Peyer's patch (tissue), 4 donors: ENCODE measurements around the gene PLIN4. TPM values are rescaled to one million over a fixed set of nuclear protein-coding genes. Genes with fewer than 3 reads are reported as not detected.
A peak's percentile ranks its signal among the peaks of the same experiment; 100 is the strongest.

Experiments
- DNase-seq, 3 donors: peaks; one replicate each; pipeline ENCODE4 v3.0.0-alpha.2; 2017 to 2019
- H3K27ac ChIP-seq, 4 donors: fragments of 200-600 bp; sonication (generic); one replicate each; pipeline ENCODE4 v1.5.1; 2016 to 2019
- H3K27me3 ChIP-seq, 2 donors: fragments of 200-600 bp; sonication (generic); one replicate each; pipeline ENCODE4 v1.5.1; 2019
- H3K36me3 ChIP-seq, 3 donors: fragments of 200-600 bp; sonication (generic); one replicate each; pipeline ENCODE4 v1.5.1; 2016 to 2019
- H3K4me1 ChIP-seq, 4 donors: fragments of 200-600 bp; sonication (generic); one replicate each; pipeline ENCODE4 v1.5.1; 2016 to 2019
- H3K4me3 ChIP-seq, 4 donors: fragments of 200-600 bp; sonication (generic); 1 replicate in 3 of 4; 2 replicates in 1 of 4; pipeline ENCODE4 v1.5.1; 2016 to 2019; ENCODE audit warnings: mild to moderate bottlenecking in 1 of 4
- H3K9me3 ChIP-seq, 4 donors: fragments of 200-600 bp; sonication (generic); one replicate each; pipeline ENCODE4 v1.5.1; 2016 to 2019; ENCODE audit warnings: mild to moderate bottlenecking in 1 of 4
- POLR2A ChIP-seq, 2 donors: fragments of 450-650 bp; IDR thresholded peaks; one replicate each; pipeline ENCODE4 v1.5.1; 2017; ENCODE audit warnings: antibody characterized with exemption in 2 of 2, mild to moderate bottlenecking in 2 of 2, moderate library complexity in 2 of 2
- total RNA-seq, 4 donors: library from RNA; depleted of rRNA; stranded (reverse); fragments of >200 nt; gene quantifications; one replicate each; pipeline ENCODE4 v1.1.0, GENCODE V29; 2016
- TF ChIP-seq, protein P1 (sequence below), 6 experiments: fragments of 450-650 bp in 4 of 6; fragments of 200-600 bp in 2 of 6; sonication (generic) in 1 of 6; IDR thresholded peaks; one replicate each; pipeline ENCODE4 v1.5.1; 2017 to 2019; ENCODE audit warnings: antibody characterized with exemption in 6 of 6, mild to moderate bottlenecking in 3 of 6, moderate library complexity in 1 of 6

The PLIN4 gene
- total RNA-seq, 4 donors from 2014 or later = 0.83 to 5.1 (median 2.3) TPM

DNA sequence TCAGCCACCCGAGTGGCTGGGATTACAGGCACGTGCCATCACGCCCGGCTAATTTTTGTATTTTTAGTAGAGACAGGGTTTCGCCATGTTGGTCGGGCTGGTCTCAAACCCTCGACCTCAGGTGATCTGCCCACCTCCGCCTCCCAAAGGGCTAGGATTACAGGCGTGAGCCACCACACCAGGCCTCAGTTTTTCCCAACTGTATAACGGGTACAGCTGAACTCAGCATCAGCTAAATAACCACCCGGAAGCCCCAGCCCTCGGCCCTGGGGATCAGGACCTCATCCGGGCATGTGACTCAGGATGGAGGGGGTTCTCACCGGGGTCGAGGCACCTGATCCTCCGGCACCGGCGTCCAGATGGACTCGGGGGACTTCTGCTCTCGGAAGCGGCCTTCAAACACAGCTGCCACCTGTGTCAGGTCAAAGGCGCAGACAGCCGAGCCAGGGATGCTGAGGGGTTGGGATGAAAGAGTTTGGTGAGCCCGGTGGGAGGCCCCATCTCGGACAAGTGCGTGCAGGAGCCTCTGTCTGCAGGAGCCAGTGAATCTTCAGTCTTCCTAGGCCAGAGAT lies 32.3 kb upstream of the PLIN4 start:
- no peak for TF ChIP-seq POLR2A (IDR thresholded peaks at IDR 0.05)
- TF ChIP-seq, protein P1, sequence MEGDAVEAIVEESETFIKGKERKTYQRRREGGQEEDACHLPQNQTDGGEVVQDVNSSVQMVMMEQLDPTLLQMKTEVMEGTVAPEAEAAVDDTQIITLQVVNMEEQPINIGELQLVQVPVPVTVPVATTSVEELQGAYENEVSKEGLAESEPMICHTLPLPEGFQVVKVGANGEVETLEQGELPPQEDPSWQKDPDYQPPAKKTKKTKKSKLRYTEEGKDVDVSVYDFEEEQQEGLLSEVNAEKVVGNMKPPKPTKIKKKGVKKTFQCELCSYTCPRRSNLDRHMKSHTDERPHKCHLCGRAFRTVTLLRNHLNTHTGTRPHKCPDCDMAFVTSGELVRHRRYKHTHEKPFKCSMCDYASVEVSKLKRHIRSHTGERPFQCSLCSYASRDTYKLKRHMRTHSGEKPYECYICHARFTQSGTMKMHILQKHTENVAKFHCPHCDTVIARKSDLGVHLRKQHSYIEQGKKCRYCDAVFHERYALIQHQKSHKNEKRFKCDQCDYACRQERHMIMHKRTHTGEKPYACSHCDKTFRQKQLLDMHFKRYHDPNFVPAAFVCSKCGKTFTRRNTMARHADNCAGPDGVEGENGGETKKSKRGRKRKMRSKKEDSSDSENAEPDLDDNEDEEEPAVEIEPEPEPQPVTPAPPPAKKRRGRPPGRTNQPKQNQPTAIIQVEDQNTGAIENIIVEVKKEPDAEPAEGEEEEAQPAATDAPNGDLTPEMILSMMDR (IDR thresholded peaks at IDR 0.05) = no peak

DNA sequence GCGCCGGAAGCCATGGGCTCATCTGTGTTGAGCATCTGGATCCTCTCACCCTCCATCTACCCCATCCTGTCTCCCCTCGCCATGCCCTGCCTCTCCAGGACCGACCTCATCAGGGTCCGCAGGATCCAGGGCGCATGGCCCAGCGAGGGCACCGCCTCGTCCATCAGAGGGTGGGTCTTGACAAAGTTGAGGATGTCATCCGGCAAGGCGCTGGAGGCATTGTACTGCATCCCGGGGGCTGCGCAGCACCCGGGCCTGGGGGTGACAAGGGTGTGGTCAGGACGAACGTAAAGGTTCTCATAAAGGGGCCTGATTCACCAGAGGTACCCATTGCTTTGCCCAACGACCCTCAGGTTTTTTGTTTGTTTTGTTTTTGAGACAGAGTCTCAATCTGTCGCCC lies 31.7 kb upstream of the PLIN4 start:
- TF ChIP-seq, protein P1 (IDR thresholded peaks at IDR 0.05) = no peak
- no peak for TF ChIP-seq POLR2A (IDR thresholded peaks at IDR 0.05)
- no peak for DNase-seq

More for the DNA sequence above, 32.3 kb upstream of the PLIN4 start:
- DNase-seq = no peak
- no peaks in the 10 kb centered on the region for H3K4me1 ChIP-seq
- H3K27me3 ChIP-seq = no peaks in the 10 kb centered on the region
- no peaks in the 10 kb centered on the region for H3K36me3 ChIP-seq
- no peak overlapping the region for H3K4me3 ChIP-seq
- H3K9me3 ChIP-seq = no peaks in the 10 kb centered on the region
- H3K27ac ChIP-seq = no peak overlapping the region

DNA sequence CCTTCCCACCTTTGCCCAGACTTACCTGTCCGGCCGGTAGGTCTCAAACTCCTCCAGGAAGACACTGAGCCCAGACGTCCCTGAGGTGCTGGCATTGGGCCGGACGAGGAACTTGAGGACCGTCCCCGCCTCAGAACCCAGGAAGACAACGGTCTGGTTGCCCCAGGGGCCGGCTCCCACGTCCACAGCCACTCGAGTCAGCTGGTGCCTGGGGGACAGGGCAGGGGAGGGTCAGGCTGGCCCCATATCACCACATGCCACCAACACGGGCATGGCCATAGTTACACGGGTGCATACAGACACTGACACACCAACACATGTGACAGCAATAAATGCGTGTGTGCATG lies 29.9 kb upstream of the PLIN4 start:
- Histone ChIP-seq H3K27ac (no peak overlapping the region), H3K27me3 (no peaks in the 10 kb centered on the region), H3K9me3 (no peaks in the 10 kb centered on the region), H3K4me1 (no peaks in the 10 kb centered on the region), H3K4me3 (no peak overlapping the region), H3K36me3 (no peaks in the 10 kb centered on the region)
- DNase-seq = no peak
- no peak for TF ChIP-seq POLR2A (IDR thresholded peaks at IDR 0.05)
- TF ChIP-seq, protein P1 (IDR thresholded peaks at IDR 0.05) = no peak

More for the DNA sequence above, 31.7 kb upstream of the PLIN4 start:
- Histone ChIP-seq H3K4me1 (no peaks in the 10 kb centered on the region), H3K27me3 (no peaks in the 10 kb centered on the region), H3K36me3 (no peaks in the 10 kb centered on the region), H3K4me3 (no peak overlapping the region), H3K9me3 (no peaks in the 10 kb centered on the region), H3K27ac (no peak overlapping the region)

DNA sequence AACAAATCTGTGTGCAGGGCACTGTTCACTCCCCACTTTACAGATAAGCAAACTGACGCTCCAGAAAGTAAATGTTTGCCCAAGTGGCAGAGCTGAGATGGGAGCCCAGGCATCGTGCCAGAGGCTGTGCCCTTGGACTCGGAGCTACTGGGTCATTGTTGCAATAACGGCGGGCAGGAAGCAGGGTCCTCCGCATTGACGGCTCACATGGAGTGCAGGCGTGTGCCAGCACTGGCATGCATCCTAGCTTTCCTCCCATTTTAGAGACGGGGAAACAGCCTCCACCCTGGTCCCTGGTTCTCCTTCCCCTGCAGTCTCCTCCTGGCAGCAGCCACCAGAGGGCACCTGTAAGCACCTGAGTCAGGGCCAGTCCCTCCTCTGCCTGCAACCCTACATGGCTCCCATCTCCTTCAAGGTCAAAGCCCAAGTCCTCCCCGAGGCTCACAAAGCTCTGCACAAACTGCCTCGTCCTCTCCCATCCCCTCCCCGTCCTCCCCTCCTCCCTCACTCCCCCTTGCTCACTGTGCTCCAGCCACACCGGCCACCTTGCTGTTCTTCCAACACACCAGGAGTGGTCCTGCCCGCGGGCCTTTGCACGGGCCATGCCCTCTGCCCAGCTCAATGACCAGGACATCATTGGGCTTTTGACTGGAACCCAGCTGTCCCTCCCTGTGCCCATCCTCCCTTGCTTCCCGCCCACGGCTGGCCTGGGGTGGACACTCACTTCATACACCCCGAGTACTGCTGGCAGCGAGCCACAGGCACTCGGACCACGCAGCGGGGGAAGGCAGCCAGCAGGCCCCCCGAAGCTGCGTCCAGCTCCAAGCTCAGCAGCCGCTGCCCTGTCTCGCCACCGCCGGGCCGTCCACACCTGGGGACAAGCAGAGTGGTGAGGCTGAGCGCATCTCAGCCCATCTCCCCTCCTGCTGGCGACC lies 29.3 kb upstream of the PLIN4 start:
- Histone ChIP-seq H3K4me3 (no peak overlapping the region), H3K36me3 (no peaks in the 10 kb centered on the region), H3K27ac (no peak overlapping the region), H3K27me3 (no peaks in the 10 kb centered on the region), H3K4me1 (no peaks in the 10 kb centered on the region), H3K9me3 (no peaks in the 10 kb centered on the region)
- DNase-seq = no peak
- TF ChIP-seq, protein P1 (IDR thresholded peaks at IDR 0.05) = peak in 2 of 6 experiments; percentile 25 to 34
- TF ChIP-seq POLR2A (IDR thresholded peaks at IDR 0.05) = no peak

DNA sequence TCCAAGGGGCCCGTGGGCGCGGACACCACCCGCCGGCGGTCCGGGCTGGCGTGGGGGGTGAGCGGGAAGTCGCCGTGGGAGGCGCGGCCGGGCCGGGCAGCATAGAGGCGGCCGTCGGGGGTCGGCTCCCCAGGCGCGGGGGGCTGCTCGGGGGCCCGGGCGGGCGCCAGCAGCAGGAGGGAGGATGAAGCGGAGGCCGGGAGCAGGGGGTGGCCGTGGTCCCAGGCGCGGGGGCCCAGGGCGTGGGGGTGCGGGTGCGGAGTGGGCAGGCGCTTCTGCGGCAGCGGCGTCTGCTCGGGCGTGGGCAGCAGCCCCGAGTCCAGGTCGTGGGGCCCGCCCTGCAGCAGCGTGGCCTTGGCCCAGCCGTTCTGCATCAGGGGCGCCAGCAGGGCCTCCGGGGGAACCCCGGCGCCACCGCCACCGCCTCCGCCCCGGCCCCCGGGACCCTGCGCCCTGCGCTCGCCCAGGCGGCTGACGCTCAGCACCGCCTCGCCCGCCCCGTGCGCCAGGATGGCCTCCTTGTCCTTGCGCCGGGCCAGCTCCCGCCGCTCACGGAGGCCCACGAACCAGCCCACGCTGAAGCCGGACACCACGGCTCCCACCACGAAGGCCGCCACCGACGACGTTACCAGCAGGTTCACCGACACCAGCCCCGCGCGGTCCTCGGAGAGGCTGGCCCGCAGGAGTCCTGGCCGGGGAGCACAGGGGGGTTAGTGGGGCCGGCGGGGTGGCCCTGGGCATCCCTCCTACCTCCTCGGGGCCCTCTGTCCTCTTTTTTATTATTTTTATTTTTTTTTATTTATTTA lies 25.8 kb upstream of the PLIN4 start:
- no peak overlapping the region for H3K27ac ChIP-seq

More for the DNA sequence above, 25.8 kb upstream of the PLIN4 start:
- DNase-seq = no peak
- TF ChIP-seq POLR2A (IDR thresholded peaks at IDR 0.05) = no peak
- TF ChIP-seq, protein P1 (IDR thresholded peaks at IDR 0.05) = no peak
- Histone ChIP-seq H3K4me3 (peak overlapping the region in 1 of 4 donors; percentile 11), H3K27me3 (no peaks in the 10 kb centered on the region), H3K4me1 (no peaks in the 10 kb centered on the region), H3K9me3 (no peaks in the 10 kb centered on the region), H3K36me3 (no peaks in the 10 kb centered on the region)
